ENCODE data around the gene CARTPT. TPM values are rescaled to one million over a fixed set of nuclear protein-coding genes. Genes with fewer than 3 reads are reported as not detected.

CARTPT gene
- total and polyA plus RNA-seq, 7 experiments from 2014 or later, result not detected

Other genes starting within 250 kb of the CARTPT start
- 10 to 100 TPM; 22.4 to 41.0 (median 29.8) TPM for gene MCCC2, start 131.9 kb upstream of the CARTPT start, total RNA-seq
- gene MCCC2, start 131.9 kb upstream of the CARTPT start, polyA plus RNA-seq, result 10 to 100 TPM; 21.5 to 22.0 TPM

Measured in naive thymus-derived CD4-positive, alpha-beta T cell (primary cell).